ENCODE results near the gene SPAG16.

Gene SPAG16

DNA sequence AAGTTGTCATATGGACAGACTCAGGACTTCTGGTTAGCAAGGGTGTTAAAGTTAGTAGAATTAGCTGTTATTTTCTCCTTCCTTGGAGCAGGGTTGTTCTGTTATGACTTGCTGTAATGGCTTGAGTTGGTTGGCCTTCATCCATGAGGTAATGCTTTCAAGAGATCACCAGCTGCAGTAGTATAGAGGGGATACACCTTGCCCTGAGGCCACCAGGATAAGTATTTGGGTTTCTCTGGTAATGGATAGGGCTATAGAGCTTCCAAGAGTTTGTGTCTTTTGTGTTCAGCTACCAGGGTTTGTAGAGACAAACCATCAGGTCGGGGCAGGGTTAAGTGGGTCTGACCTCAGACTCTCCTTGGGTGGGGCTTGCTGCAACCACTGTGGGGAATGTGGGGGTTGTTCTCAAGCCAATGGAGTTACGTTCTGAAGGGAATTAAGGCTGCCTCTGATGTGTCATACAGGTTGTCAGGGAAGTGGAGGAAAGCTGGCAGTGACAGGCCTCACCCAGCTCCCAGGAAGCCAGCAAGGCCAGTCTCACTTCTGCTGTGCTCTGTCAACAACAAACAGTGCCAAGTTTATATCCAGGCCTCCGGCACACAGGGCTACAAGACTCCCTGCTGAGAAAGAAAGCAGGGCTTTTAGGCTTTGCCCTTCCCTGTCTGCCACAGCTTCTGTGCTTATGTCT, 356.6 kb downstream of the SPAG16 start:
- Histone ChIP-seq H3K9me2 (replicated peaks; ENCODE audit: insufficient read depth, low read length) (no peaks in the 10 kb centered on the region), H3K27ac (ENCODE audit: low read depth, low read length) (no peak overlapping the region), H3K9me3 (ENCODE audit: insufficient read depth, low read length) (no peaks in the 10 kb centered on the region), H3F3A (ENCODE audit: insufficient read depth) (no peaks in the 10 kb centered on the region), H3K9ac (ENCODE audit: low read length) (no peak overlapping the region), H3K79me2 (ENCODE audit: insufficient read depth, low read length) (no peaks in the 10 kb centered on the region), H3K36me3 (ENCODE audit: low read length) (no peaks in the 10 kb centered on the region), H3K4me3 (ENCODE audit: insufficient read depth, low read length, poor library complexity, severe bottlenecking) (no peak overlapping the region), H4K20me1 (ENCODE audit: low read depth, low read length) (no peaks in the 10 kb centered on the region), H3K4me2 (ENCODE audit: low read depth, low read length, poor library complexity, severe bottlenecking) (no peak overlapping the region), H2AFZ (ENCODE audit: low read depth, low read length, severe bottlenecking) (no peak overlapping the region), H3K27me3 (ENCODE audit: low read length) (no peaks in the 10 kb centered on the region)
- no peak for TF ChIP-seq EZH2phosphoT487 (conservative IDR thresholded peaks at IDR 0.05; ENCODE audit: low read length)
- TF ChIP-seq, protein P1, sequence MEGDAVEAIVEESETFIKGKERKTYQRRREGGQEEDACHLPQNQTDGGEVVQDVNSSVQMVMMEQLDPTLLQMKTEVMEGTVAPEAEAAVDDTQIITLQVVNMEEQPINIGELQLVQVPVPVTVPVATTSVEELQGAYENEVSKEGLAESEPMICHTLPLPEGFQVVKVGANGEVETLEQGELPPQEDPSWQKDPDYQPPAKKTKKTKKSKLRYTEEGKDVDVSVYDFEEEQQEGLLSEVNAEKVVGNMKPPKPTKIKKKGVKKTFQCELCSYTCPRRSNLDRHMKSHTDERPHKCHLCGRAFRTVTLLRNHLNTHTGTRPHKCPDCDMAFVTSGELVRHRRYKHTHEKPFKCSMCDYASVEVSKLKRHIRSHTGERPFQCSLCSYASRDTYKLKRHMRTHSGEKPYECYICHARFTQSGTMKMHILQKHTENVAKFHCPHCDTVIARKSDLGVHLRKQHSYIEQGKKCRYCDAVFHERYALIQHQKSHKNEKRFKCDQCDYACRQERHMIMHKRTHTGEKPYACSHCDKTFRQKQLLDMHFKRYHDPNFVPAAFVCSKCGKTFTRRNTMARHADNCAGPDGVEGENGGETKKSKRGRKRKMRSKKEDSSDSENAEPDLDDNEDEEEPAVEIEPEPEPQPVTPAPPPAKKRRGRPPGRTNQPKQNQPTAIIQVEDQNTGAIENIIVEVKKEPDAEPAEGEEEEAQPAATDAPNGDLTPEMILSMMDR (IDR thresholded peaks at IDR 0.05; ENCODE audit: insufficient read depth, low read length, poor library complexity, severe bottlenecking): no peak

DNA sequence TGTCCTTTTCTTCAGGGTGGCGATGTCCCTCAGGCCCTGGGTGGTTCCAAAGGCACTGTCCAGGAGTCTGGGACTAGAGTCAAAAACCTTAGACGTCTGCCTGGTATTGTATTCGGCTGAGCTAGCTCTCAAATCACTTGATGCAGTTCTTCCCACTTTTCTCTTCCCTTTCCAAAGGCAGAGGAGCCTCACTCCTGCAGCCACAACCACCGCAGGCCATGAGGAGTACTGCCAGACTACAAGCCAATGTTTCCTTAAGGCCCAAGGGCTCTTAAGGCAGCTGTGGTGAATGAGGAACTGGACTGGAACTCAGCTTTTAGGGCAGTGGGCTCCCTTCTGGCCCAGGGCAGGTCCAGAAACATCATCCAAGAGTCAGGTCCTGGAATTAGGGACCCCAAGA, 360.7 kb downstream of the SPAG16 start:
- no peak overlapping the region for H3K9ac ChIP-seq (ENCODE audit: low read length)
- no peaks in the 10 kb centered on the region for H3K79me2 ChIP-seq (ENCODE audit: insufficient read depth, low read length)
- H3F3A ChIP-seq (ENCODE audit: insufficient read depth): no peaks in the 10 kb centered on the region
- no peaks in the 10 kb centered on the region for H4K20me1 ChIP-seq (ENCODE audit: low read depth, low read length)
- no peak overlapping the region for H2AFZ ChIP-seq (ENCODE audit: low read depth, low read length, severe bottlenecking)
- no peak overlapping the region for H3K4me3 ChIP-seq (ENCODE audit: insufficient read depth, low read length, poor library complexity, severe bottlenecking)
- H3K27me3 ChIP-seq (ENCODE audit: low read length): no peaks in the 10 kb centered on the region
- TF ChIP-seq EZH2phosphoT487 (conservative IDR thresholded peaks at IDR 0.05; ENCODE audit: low read length): no peak
- H3K4me2 ChIP-seq (ENCODE audit: low read depth, low read length, poor library complexity, severe bottlenecking): no peak overlapping the region
- no peaks in the 10 kb centered on the region for H3K36me3 ChIP-seq (ENCODE audit: low read length)
- no peaks in the 10 kb centered on the region for H3K9me2 ChIP-seq (replicated peaks; ENCODE audit: insufficient read depth, low read length)
- H3K27ac ChIP-seq (ENCODE audit: low read depth, low read length): no peak overlapping the region
- H3K9me3 ChIP-seq (ENCODE audit: insufficient read depth, low read length): no peaks in the 10 kb centered on the region

DNA sequence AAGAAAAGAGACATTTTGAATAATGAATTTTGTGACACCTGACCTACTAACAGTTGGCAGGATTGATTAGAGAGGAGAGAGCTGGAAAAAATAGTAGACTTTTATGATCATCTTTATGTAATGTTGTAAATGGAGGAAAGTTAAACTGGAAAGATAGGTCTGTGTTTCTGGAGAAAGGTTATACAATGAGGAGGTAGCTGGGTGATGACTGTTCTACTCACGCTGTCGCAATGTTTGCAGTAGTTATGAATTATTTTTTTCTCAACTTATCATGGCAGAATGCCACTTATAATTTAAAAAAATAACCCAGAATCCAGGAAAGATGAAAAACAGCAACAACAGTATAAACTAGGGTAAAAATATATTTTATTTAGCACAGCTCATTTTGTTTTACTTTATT, 364.9 kb downstream of the SPAG16 start:
- H3K27ac ChIP-seq (ENCODE audit: low read depth, low read length): no peak overlapping the region
- no peak overlapping the region for H2AFZ ChIP-seq (ENCODE audit: low read depth, low read length, severe bottlenecking)
- H3K9me2 ChIP-seq (replicated peaks; ENCODE audit: insufficient read depth, low read length): no peaks in the 10 kb centered on the region
- no peak overlapping the region for H3K4me3 ChIP-seq (ENCODE audit: insufficient read depth, low read length, poor library complexity, severe bottlenecking)
- H3K9me3 ChIP-seq (ENCODE audit: insufficient read depth, low read length): no peaks in the 10 kb centered on the region
- no peaks in the 10 kb centered on the region for H3K27me3 ChIP-seq (ENCODE audit: low read length)
- H3K36me3 ChIP-seq (ENCODE audit: low read length): no peaks in the 10 kb centered on the region
- no peaks in the 10 kb centered on the region for H3K79me2 ChIP-seq (ENCODE audit: insufficient read depth, low read length)
- H3K9ac ChIP-seq (ENCODE audit: low read length): no peak overlapping the region
- no peak for TF ChIP-seq EZH2phosphoT487 (conservative IDR thresholded peaks at IDR 0.05; ENCODE audit: low read length)
- TF ChIP-seq, protein P1 (IDR thresholded peaks at IDR 0.05; ENCODE audit: insufficient read depth, low read length, poor library complexity, severe bottlenecking): no peak
- no peak overlapping the region for H3K4me2 ChIP-seq (ENCODE audit: low read depth, low read length, poor library complexity, severe bottlenecking)
- no peaks in the 10 kb centered on the region for H3F3A ChIP-seq (ENCODE audit: insufficient read depth)
- no peaks in the 10 kb centered on the region for H4K20me1 ChIP-seq (ENCODE audit: low read depth, low read length)

DNA sequence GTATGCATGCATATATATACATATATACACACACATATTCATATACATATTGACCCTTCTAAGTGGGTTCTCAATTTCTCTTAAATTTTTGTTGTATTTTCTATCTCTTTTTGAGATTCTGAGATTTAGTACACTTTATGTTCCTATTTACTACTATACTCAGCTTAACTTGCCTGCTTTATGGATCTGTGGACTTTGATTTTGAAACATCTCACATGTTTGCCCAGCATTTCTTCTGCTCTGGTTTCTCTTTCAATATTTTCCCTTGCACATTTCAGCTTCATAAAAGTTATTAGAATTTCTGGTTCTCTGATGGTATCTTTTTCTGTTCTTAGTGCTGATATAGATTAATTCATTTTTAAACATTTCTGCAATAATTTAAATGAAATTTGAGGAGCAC, 380.6 kb downstream of the SPAG16 start:
- H3F3A ChIP-seq (ENCODE audit: insufficient read depth): no peaks in the 10 kb centered on the region; the same call in 1 of the 2 replicates
- no peaks in the 10 kb centered on the region for H3K79me2 ChIP-seq (ENCODE audit: insufficient read depth, low read length)
- no peaks in the 10 kb centered on the region for H3K9me2 ChIP-seq (replicated peaks; ENCODE audit: insufficient read depth, low read length)
- H3K4me3 ChIP-seq (ENCODE audit: insufficient read depth, low read length, poor library complexity, severe bottlenecking): no peak overlapping the region
- H2AFZ ChIP-seq (ENCODE audit: low read depth, low read length, severe bottlenecking): no peak overlapping the region
- no peak for TF ChIP-seq EZH2phosphoT487 (conservative IDR thresholded peaks at IDR 0.05; ENCODE audit: low read length)
- TF ChIP-seq, protein P1 (IDR thresholded peaks at IDR 0.05; ENCODE audit: insufficient read depth, low read length, poor library complexity, severe bottlenecking): no peak
- no peak overlapping the region for H3K9ac ChIP-seq (ENCODE audit: low read length)
- no peaks in the 10 kb centered on the region for H4K20me1 ChIP-seq (ENCODE audit: low read depth, low read length)
- H3K27me3 ChIP-seq (ENCODE audit: low read length): no peaks in the 10 kb centered on the region
- no peak overlapping the region for H3K27ac ChIP-seq (ENCODE audit: low read depth, low read length)
- H3K36me3 ChIP-seq (ENCODE audit: low read length): no peaks in the 10 kb centered on the region
- H3K9me3 ChIP-seq (ENCODE audit: insufficient read depth, low read length): peaks cover 9% of the 10 kb centered on the region; the same call in 1 of the 2 replicates
- H3K4me2 ChIP-seq (ENCODE audit: low read depth, low read length, poor library complexity, severe bottlenecking): no peak overlapping the region
